ENCODE data around the gene UBLCP1. TPM values are rescaled to one million over a fixed set of nuclear protein-coding genes. Genes with fewer than 3 reads are reported as not detected.

UBLCP1 gene
- total and polyA plus RNA-seq, 2 donors (not counting 3 experiments of a cell fraction or from before 2014, with no cell fraction given) = 5.9 to 20.3 TPM

DNA sequence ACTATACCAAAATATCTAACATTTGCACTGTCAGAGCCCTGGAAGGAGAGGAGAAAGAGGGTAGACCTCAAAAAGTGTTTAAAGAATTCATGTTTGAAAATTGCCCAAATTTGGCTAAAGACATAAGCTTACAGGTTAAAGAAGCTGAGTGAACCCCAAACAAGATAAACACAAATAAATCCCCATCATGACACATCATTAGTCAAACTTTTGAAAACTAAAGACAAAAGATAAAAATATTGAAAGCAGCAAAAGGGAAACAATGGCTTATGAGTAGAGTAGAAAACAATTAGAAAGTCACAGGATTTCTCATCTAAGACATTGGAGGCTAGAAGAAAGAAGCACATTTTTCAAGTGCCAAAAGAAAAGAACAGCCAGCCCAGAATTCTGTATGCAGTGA is 6.1 kb upstream of the UBLCP1 start:
- Histone ChIP-seq H3K9me3 (replicated peaks; ENCODE audit: control insufficient read depth, insufficient read depth, low read length) (no peaks in the 10 kb centered on the region), H2AFZ (ENCODE audit: low read depth, low read length) (no peak overlapping the region), H3K4me1 (ENCODE audit: control insufficient read depth, extremely low read depth, insufficient read depth, low read length) (no peaks in the 10 kb centered on the region), H3K4me2 (ENCODE audit: insufficient read depth, low read length) (no peak overlapping the region), H3K4me3 (replicated peaks in 1 of 3; ENCODE audit: insufficient read depth in 1 of 3, low read depth in 1 of 3, low read length in 3 of 3) (no peak overlapping the region), H4K20me1 (replicated peaks; ENCODE audit: control insufficient read depth, extremely low read depth, insufficient read depth, low read length) (no peaks in the 10 kb centered on the region), H3K27ac (ENCODE audit: insufficient read depth, low read depth, low read length) (no peak overlapping the region), H3K79me2 (ENCODE audit: control insufficient read depth, insufficient read depth, low read length) (no peaks in the 10 kb centered on the region), H3K9me1 (replicated peaks; ENCODE audit: control insufficient read depth, extremely low read depth, insufficient read depth, low read length) (no peaks in the 10 kb centered on the region), H3K27me3 (ENCODE audit: control insufficient read depth in 2 of 2, insufficient read depth in 2 of 2, low read length in 2 of 2) (peaks cover 7 to 8% of the 10 kb centered on the region in 2 experiments), H3K36me3 (ENCODE audit: control insufficient read depth in 2 of 2, extremely low read depth in 1 of 2, insufficient read depth in 2 of 2, low read length in 2 of 2) (no peaks in the 10 kb centered on the region), H3K9ac (replicated peaks; ENCODE audit: extremely low read depth, insufficient read depth, low read length) (no peak overlapping the region)
- dilution Hi-C loops (cut with MboI; ENCODE audit: extremely low pct_ligation_motif_present, low sequenced_read_pairs) = no loop called here
- FAIRE-seq = no peak
- no peak for TF ChIP-seq MYC (IDR thresholded peaks at IDR 0.05; ENCODE audit: low read depth, low read length)
- intact Hi-C loops (cut with micrococcal nuclease) = no loop called here
- no TSS peak for BruUV-seq (replicated peaks)
- no peak for DNase-seq (ENCODE audit: low read depth, low spot score)
- CTCF ChIA-PET = interaction anchor here (0.7 to 1.0 kb wide), 2 partner anchors 49 to 100 kb away, joined by 3 to 4 read pairs; no protein-coding TSS in a partner anchor
- POLR2A ChIA-PET = no interaction called here

DNA sequence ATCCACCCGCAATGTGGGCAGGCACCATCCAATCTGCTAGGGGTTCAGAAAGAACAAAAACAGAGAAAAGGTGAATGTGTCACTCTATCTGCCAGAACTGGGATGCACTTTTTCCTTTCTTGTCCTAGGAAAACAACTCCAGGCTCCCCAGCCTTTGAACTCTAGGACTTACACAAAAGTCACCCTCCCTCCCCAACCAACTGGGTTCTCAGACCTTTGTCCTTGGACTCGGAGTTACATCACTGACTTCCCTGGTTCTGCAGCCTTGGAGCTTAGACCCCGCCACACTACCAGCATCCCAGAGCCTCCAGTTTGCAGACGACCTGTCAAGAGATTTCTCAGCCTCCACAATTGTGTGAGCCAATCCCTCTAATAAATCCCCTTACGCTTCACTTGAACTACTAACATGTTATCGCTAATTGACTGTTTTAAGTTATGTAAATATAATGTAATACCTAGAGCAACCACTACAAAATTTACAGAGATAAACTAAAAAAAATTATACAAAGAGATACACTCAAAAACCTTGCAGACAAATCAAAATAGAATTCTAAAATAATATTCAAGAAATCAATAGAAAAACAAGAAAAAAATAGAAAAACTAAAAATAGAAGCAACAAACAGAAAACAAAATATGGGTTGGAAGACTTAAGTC is 5.3 kb upstream of the UBLCP1 start:
- H3K27me3 ChIP-seq (ENCODE audit: control insufficient read depth in 2 of 2, insufficient read depth in 2 of 2, low read length in 2 of 2) = peaks cover 7 to 8% of the 10 kb centered on the region in 2 experiments
- no peak overlapping the region for H2AFZ ChIP-seq (ENCODE audit: low read depth, low read length)
- no peak for TF ChIP-seq MYC (IDR thresholded peaks at IDR 0.05; ENCODE audit: low read depth, low read length)
- TF ChIP-seq EZH2 (IDR thresholded peaks at IDR 0.05; ENCODE audit: borderline replicate concordance, low read depth, low read length, severe bottlenecking) = no peak
- TF ChIP-seq FOS (IDR thresholded peaks at IDR 0.05; ENCODE audit: borderline replicate concordance, insufficient read depth, low read length) = no peak
- no peak for TF ChIP-seq JUN (IDR thresholded peaks at IDR 0.05; ENCODE audit: borderline replicate concordance, insufficient read depth, insufficient read length, low read depth)
- TF ChIP-seq, protein P1, sequence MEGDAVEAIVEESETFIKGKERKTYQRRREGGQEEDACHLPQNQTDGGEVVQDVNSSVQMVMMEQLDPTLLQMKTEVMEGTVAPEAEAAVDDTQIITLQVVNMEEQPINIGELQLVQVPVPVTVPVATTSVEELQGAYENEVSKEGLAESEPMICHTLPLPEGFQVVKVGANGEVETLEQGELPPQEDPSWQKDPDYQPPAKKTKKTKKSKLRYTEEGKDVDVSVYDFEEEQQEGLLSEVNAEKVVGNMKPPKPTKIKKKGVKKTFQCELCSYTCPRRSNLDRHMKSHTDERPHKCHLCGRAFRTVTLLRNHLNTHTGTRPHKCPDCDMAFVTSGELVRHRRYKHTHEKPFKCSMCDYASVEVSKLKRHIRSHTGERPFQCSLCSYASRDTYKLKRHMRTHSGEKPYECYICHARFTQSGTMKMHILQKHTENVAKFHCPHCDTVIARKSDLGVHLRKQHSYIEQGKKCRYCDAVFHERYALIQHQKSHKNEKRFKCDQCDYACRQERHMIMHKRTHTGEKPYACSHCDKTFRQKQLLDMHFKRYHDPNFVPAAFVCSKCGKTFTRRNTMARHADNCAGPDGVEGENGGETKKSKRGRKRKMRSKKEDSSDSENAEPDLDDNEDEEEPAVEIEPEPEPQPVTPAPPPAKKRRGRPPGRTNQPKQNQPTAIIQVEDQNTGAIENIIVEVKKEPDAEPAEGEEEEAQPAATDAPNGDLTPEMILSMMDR (IDR thresholded peaks at IDR 0.05; ENCODE audit: extremely low read depth in 1 of 2, insufficient read depth in 1 of 2, low read depth in 1 of 2, low read length in 2 of 2) = no peak
- TF ChIP-seq POLR2AphosphoS5 (IDR thresholded peaks at IDR 0.05; ENCODE audit: insufficient read depth, low read depth, low read length) = no peak
- TF ChIP-seq, protein P2, sequence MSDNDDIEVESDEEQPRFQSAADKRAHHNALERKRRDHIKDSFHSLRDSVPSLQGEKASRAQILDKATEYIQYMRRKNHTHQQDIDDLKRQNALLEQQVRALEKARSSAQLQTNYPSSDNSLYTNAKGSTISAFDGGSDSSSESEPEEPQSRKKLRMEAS (IDR thresholded peaks at IDR 0.05; ENCODE audit: insufficient read depth, insufficient read length) = no peak
- TF ChIP-seq GATA2 (IDR thresholded peaks at IDR 0.05; ENCODE audit: insufficient read depth, insufficient read length, low read depth, low read length) = no peak
- no peak for TF ChIP-seq POLR2A (IDR thresholded peaks at IDR 0.05; ENCODE audit: low read depth, low read length)
- intact Hi-C loops (cut with micrococcal nuclease) = loop anchor here (1.0 kb wide), 1 partner anchor 7 kb away; no protein-coding TSS in a partner anchor
- no TSS peak for BruUV-seq (replicated peaks)
- no peaks in the 10 kb centered on the region for H3K79me2 ChIP-seq (ENCODE audit: control insufficient read depth, insufficient read depth, low read length)
- H3K9me3 ChIP-seq (replicated peaks; ENCODE audit: control insufficient read depth, insufficient read depth, low read length) = no peaks in the 10 kb centered on the region
- no peak overlapping the region for H3K27ac ChIP-seq (ENCODE audit: insufficient read depth, low read depth, low read length)
- H3K36me3 ChIP-seq (ENCODE audit: control insufficient read depth in 2 of 2, extremely low read depth in 1 of 2, insufficient read depth in 2 of 2, low read length in 2 of 2) = no peaks in the 10 kb centered on the region
- no peak overlapping the region for H3K9ac ChIP-seq (replicated peaks; ENCODE audit: extremely low read depth, insufficient read depth, low read length)
- no peaks in the 10 kb centered on the region for H4K20me1 ChIP-seq (replicated peaks; ENCODE audit: control insufficient read depth, extremely low read depth, insufficient read depth, low read length)
- DNase-seq (ENCODE audit: low read depth, low spot score) (no peak), FAIRE-seq (no peak)
- CTCF ChIA-PET = interaction anchor here (0.7 to 1.0 kb wide), 3 partner anchors 17 to 101 kb away, joined by 3 to 4 read pairs (median 3); no protein-coding TSS in a partner anchor
- POLR2A ChIA-PET = no interaction called here
- dilution Hi-C loops (cut with MboI; ENCODE audit: extremely low pct_ligation_motif_present, low sequenced_read_pairs) = no loop called here
- no peak overlapping the region for H3K4me3 ChIP-seq (replicated peaks in 1 of 3; ENCODE audit: insufficient read depth in 1 of 3, low read depth in 1 of 3, low read length in 3 of 3)
- H3K9me1 ChIP-seq (replicated peaks; ENCODE audit: control insufficient read depth, extremely low read depth, insufficient read depth, low read length) = no peaks in the 10 kb centered on the region
- peaks cover 5% of the 10 kb centered on the region for H3K4me1 ChIP-seq (ENCODE audit: control insufficient read depth, extremely low read depth, insufficient read depth, low read length)
- H3K4me2 ChIP-seq (ENCODE audit: insufficient read depth, low read length) = no peak overlapping the region

Data from endothelial cell of umbilical vein (primary cell).